ENCODE data around the gene FOXJ1. TPM values are rescaled to one million over a fixed set of nuclear protein-coding genes. Genes with fewer than 3 reads are reported as not detected.
A peak's percentile ranks its signal among the peaks of the same experiment; 100 is the strongest.

Gene FOXJ1
- total RNA-seq, 1 experiment from 2014 or later = 4.0 TPM

- Mint-ChIP-seq H3K4me3 (no peak overlapping the region), H3K27ac (no peak overlapping the region; a peak in 1 of 7 replicates), H3K4me1 (peaks cover 44 to 51% of the 10 kb centered on the region in 2 experiments), H3K9me3 (peaks cover 0 to 1% of the 10 kb centered on the region in 2 experiments; a peak in 2 of 5 replicates), H3K27me3 (ENCODE audit: low read depth) (peaks cover 56% of the 10 kb centered on the region), H3K36me3 (ENCODE audit: insufficient read depth in 1 of 3, low read depth in 3 of 3) (no peaks in the 10 kb centered on the region)
- Histone ChIP-seq H3K9ac (ENCODE audit: extremely low read depth, insufficient read length, low read length) (no peak overlapping the region), H4K5ac (ENCODE audit: insufficient read length, low read depth, low read length) (no peak overlapping the region), H3T11ph (ENCODE audit: low read length) (no peak overlapping the region), H3K18ac (ENCODE audit: insufficient read length, low read depth, low read length) (no peak overlapping the region), H3K4ac (ENCODE audit: low read depth, low read length) (no peak overlapping the region), H3K56ac (ENCODE audit: insufficient read length, low read depth, low read length) (no peak overlapping the region), H2BK5ac (ENCODE audit: insufficient read length, low read length) (no peak overlapping the region), H2AK5ac (ENCODE audit: insufficient read length, low read length) (no peak overlapping the region), H4K8ac (replicated peaks; ENCODE audit: insufficient read length, low read depth, low read length) (no peak overlapping the region), H3K4me1 (ENCODE audit: insufficient read depth, low read length) (peaks cover 24% of the 10 kb centered on the region), H3K14ac (ENCODE audit: insufficient read depth, low read length) (no peak overlapping the region; the same call in 1 of the 2 replicates), H2BK12ac (ENCODE audit: insufficient read length, low read depth, low read length) (no peak overlapping the region), H4K91ac (ENCODE audit: insufficient read length, low read depth, low read length) (no peak overlapping the region), H2BK120ac (ENCODE audit: low read depth, low read length, poor library complexity, severe bottlenecking) (no peak overlapping the region), H3K79me2 (ENCODE audit: insufficient read depth, low read length) (no peaks in the 10 kb centered on the region), H2BK20ac (ENCODE audit: low read depth, low read length, poor library complexity, severe bottlenecking) (no peak overlapping the region), H3K23ac (ENCODE audit: insufficient read length, low read depth, low read length) (no peak overlapping the region), H2BK15ac (ENCODE audit: low read depth, low read length) (no peak overlapping the region), H3K79me1 (ENCODE audit: insufficient read depth, low read depth, low read length, poor library complexity, severe bottlenecking) (no peaks in the 10 kb centered on the region), H3K9me3 (ENCODE audit: control insufficient read depth, low read depth, low read length) (no peaks in the 10 kb centered on the region), H3K27ac (ENCODE audit: insufficient read length, low read depth, low read length) (no peak overlapping the region), H3K4me2 (ENCODE audit: insufficient read depth, insufficient read length, low read length) (no peak overlapping the region), H3K27me3 (ENCODE audit: insufficient read depth, low read length) (peaks cover 8% of the 10 kb centered on the region; the same call in 1 of the 2 replicates), H4K20me1 (ENCODE audit: control insufficient read depth, insufficient read depth, insufficient read length) (no peaks in the 10 kb centered on the region), H3K23me2 (ENCODE audit: insufficient read length, low read depth, low read length, poor library complexity, severe bottlenecking) (peaks cover 12% of the 10 kb centered on the region), H2AFZ (ENCODE audit: low read length) (no peak overlapping the region)
- DNase-seq = peak; percentile 69
- no CpG with 5 or more reads among the region's 25 CpGs for WGBS (ENCODE audit: extremely low coverage, insufficient read length, low lambda C conversion rate)
- TF ChIP-seq CTCF (conservative IDR thresholded peaks at IDR 0.05) = no peak
Observed at GRCh38 chr17:76145231-76146052, 4.4 kb upstream of the FOXJ1 start.

All from H9 (cell line).